OCI-LY1 (cell line): ENCODE measurements around the gene CRACR2B.

Source experiments
- H2AFZ ChIP-seq: fragments of 200-600 bp; sonication (generic), shearing (Covaris generic); 2 replicates; pipeline ENCODE4 v1.6.0; 2014; ENCODE audit warnings: antibody characterized with exemption, mild to moderate bottlenecking, low read length
- H3F3A ChIP-seq: fragments of 200-600 bp; sonication (generic), shearing (Covaris generic); 2 replicates; pipeline ENCODE4 v1.6.0; 2014; ENCODE audit warnings: mild to moderate bottlenecking, antibody characterized with exemption, low read length, moderate library complexity; ENCODE audit not compliant: insufficient read depth
- H3K27ac ChIP-seq: fragments of 200-600 bp; sonication (generic); 2 replicates; pipeline ENCODE4 v1.5.1; 2014; ENCODE audit warnings: low read length, mixed run types, mild to moderate bottlenecking, low read depth; ENCODE audit not compliant: poor library complexity, severe bottlenecking
- H3K27me3 ChIP-seq: fragments of 200-600 bp; sonication (generic); 2 replicates; pipeline ENCODE4 v1.6.0; 2014; ENCODE audit warnings: antibody characterized with exemption, mild to moderate bottlenecking, low read length, moderate library complexity; ENCODE audit not compliant: insufficient read depth
- H3K36me3 ChIP-seq: fragments of 200-600 bp; sonication (generic); 2 replicates; pipeline ENCODE4 v1.6.1; 2014; ENCODE audit warnings: mild to moderate bottlenecking, antibody characterized with exemption, low read length, moderate library complexity, mixed read lengths; ENCODE audit not compliant: insufficient read depth
- H3K4me1 ChIP-seq: fragments of 200-600 bp; sonication (generic); 2 replicates; pipeline ENCODE4 v1.5.1; 2014; ENCODE audit warnings: mild to moderate bottlenecking, low read length, moderate library complexity; ENCODE audit not compliant: insufficient read depth, severe bottlenecking
- H3K4me2 ChIP-seq: fragments of 200-600 bp; sonication (generic), shearing (Covaris generic); 2 replicates; pipeline ENCODE4 v1.6.1; 2014; ENCODE audit warnings: low read length
- H3K4me3 ChIP-seq: fragments of 200-600 bp; sonication (generic); 2 replicates; pipeline ENCODE4 v1.5.1; 2014; ENCODE audit warnings: low read length, low read depth, mild to moderate bottlenecking, mixed read lengths; ENCODE audit not compliant: poor library complexity, severe bottlenecking
- H3K79me2 ChIP-seq: fragments of 200-600 bp; shearing (Covaris generic); 2 replicates; pipeline ENCODE4 v1.6.1; 2016; ENCODE audit warnings: mixed run types, low read length, mixed read lengths; ENCODE audit not compliant: insufficient read depth
- H3K9ac ChIP-seq: fragments of 200-600 bp; sonication (generic), shearing (Covaris generic); 2 replicates; pipeline ENCODE4 v1.6.1; 2014; ENCODE audit warnings: mild to moderate bottlenecking, low read length, mixed read lengths
- H3K9me2 ChIP-seq: fragments of 200-600 bp; sonication (generic), shearing (Covaris generic); 2 replicates; pipeline ENCODE4 v1.6.1; 2014; ENCODE audit warnings: low read depth, mild to moderate bottlenecking, low read length, mixed read lengths
- H3K9me3 ChIP-seq: fragments of 200-600 bp; shearing (Covaris generic); 2 replicates; pipeline ENCODE4 v1.6.1; 2014; ENCODE audit warnings: low read length, mixed read lengths
- H4K20me1 ChIP-seq: fragments of 200-600 bp; sonication (generic), shearing (Covaris generic); 2 replicates; pipeline ENCODE4 v1.6.0; 2016; ENCODE audit warnings: mild to moderate bottlenecking, low read length; ENCODE audit not compliant: insufficient read depth
- EZH2 ChIP-seq: fragments of 200-600 bp; sonication (generic), shearing (Covaris generic); IDR thresholded peaks from 2 replicates; pipeline ENCODE4 v1.8.0; 2017; ENCODE audit warnings: borderline replicate concordance, mixed run types, mild to moderate bottlenecking, antibody characterized with exemption, low read length, moderate library complexity, mixed read lengths
- TF ChIP-seq, protein P1 (sequence below): fragments of 200-600 bp; sonication (generic), shearing (Covaris generic); IDR thresholded peaks from 2 replicates; pipeline ENCODE4 v1.5.1; 2017; ENCODE audit warnings: mild to moderate bottlenecking, antibody characterized with exemption, low read length, moderate library complexity, mixed read lengths

Gene CRACR2B

DNA sequence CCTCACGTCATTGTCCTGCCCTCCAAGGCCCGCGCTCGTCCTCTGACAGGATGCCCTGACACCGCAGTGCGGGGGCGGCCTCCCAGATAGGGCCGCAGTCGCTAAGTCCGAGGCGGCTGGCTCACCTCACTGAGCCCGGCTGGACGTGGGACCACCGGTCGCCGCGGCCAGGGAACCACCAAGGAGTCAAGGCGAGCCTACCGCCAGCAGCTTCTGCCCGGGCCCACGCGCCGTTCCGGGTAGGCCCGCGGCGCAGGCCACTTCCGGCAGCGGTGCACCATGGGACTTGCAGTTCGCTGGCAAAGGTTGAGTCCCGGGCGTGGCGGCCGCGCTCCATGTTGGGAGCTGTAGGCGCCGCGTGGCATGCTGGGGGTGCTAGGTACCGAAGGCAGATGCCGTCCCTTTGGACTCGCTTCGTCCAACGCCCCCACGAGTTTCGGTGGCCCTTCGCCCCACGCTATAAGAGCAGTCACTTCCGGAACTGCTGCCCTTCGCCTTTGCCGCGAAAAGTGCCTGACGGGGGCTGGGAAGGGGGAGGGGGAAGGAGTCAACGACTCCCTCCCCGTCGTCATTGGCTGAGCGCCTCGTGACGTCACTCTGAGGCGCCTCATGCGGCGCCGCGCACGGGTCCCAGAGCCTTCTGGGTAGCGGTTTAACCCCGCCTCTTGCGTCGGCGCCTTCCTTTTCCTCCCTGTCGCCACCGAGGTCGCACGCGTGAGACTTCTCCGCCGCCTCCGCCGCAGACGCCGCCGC lies 18.3 kb upstream of the CRACR2B start, which contains the start of gene RPLP2:
RPLP2 (plus strand) TSS at position 681 of the 753 bp plus-strand sequence. CDS start 268 bp downstream, outside the sequence.
- Histone ChIP-seq H3K9ac (peak within 1 kb of the TSS; percentile 91), H3K4me3 (peak within 1 kb of the TSS; percentile 83), H3F3A (no peaks in the 10 kb centered on the region; the same call in 1 of the 2 replicates), H3K27ac (peak within 1 kb of the TSS; percentile 89), H3K79me2 (peaks cover 15% of the 10 kb centered on the region), H2AFZ (no peak within 1 kb of the TSS), H3K36me3 (peaks cover 41% of the 10 kb centered on the region), H3K9me3 (no peaks in the 10 kb centered on the region), H3K4me1 (peaks cover 45% of the 10 kb centered on the region), H3K4me2 (peak within 1 kb of the TSS; percentile 88), H4K20me1 (no peaks in the 10 kb centered on the region), H3K9me2 (no peaks in the 10 kb centered on the region), H3K27me3 (no peaks in the 10 kb centered on the region)
- TF ChIP-seq EZH2: no peak
- TF ChIP-seq, protein P1, sequence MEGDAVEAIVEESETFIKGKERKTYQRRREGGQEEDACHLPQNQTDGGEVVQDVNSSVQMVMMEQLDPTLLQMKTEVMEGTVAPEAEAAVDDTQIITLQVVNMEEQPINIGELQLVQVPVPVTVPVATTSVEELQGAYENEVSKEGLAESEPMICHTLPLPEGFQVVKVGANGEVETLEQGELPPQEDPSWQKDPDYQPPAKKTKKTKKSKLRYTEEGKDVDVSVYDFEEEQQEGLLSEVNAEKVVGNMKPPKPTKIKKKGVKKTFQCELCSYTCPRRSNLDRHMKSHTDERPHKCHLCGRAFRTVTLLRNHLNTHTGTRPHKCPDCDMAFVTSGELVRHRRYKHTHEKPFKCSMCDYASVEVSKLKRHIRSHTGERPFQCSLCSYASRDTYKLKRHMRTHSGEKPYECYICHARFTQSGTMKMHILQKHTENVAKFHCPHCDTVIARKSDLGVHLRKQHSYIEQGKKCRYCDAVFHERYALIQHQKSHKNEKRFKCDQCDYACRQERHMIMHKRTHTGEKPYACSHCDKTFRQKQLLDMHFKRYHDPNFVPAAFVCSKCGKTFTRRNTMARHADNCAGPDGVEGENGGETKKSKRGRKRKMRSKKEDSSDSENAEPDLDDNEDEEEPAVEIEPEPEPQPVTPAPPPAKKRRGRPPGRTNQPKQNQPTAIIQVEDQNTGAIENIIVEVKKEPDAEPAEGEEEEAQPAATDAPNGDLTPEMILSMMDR: no peak

DNA sequence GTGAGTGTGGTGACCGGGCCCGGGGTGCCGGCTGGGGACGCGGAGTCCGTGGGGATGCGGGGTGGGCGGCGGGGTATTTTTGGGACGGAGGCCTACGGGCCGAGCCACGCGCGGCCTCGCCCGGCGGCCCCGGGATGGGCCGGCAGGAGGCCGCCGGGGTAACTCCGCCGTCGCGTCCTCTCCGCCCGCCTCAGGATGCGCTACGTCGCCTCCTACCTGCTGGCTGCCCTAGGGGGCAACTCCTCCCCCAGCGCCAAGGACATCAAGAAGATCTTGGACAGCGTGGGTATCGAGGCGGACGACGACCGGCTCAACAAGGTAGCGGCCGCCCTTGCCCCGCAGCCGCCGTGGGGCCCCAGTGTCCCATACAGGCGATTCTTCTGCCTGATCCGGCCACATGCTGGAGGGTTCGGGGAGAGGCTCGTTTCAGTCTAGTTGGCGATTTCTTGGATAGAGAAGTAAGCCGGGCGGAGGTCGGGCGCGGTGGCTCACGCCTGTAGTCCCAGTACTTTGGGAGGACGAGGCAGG lies 17.6 kb upstream of the CRACR2B start:
- H2AFZ ChIP-seq: no peak overlapping the region
- peak overlapping the region; percentile 91 for H3K9ac ChIP-seq
- TF ChIP-seq, protein P1: no peak
- no peak for TF ChIP-seq EZH2
- peak overlapping the region; percentile 88 for H3K4me2 ChIP-seq
- no peaks in the 10 kb centered on the region; the same call in 1 of the 2 replicates for H3F3A ChIP-seq
- peak overlapping the region; percentile 59 for H3K27ac ChIP-seq
- no peaks in the 10 kb centered on the region for H3K27me3 ChIP-seq
- H3K9me2 ChIP-seq: no peaks in the 10 kb centered on the region
- no peaks in the 10 kb centered on the region for H4K20me1 ChIP-seq
- H3K4me1 ChIP-seq: peaks cover 41% of the 10 kb centered on the region
- peaks cover 15% of the 10 kb centered on the region for H3K79me2 ChIP-seq
- H3K4me3 ChIP-seq: peak overlapping the region; percentile 83
- peaks cover 45% of the 10 kb centered on the region for H3K36me3 ChIP-seq
- no peaks in the 10 kb centered on the region for H3K9me3 ChIP-seq

DNA sequence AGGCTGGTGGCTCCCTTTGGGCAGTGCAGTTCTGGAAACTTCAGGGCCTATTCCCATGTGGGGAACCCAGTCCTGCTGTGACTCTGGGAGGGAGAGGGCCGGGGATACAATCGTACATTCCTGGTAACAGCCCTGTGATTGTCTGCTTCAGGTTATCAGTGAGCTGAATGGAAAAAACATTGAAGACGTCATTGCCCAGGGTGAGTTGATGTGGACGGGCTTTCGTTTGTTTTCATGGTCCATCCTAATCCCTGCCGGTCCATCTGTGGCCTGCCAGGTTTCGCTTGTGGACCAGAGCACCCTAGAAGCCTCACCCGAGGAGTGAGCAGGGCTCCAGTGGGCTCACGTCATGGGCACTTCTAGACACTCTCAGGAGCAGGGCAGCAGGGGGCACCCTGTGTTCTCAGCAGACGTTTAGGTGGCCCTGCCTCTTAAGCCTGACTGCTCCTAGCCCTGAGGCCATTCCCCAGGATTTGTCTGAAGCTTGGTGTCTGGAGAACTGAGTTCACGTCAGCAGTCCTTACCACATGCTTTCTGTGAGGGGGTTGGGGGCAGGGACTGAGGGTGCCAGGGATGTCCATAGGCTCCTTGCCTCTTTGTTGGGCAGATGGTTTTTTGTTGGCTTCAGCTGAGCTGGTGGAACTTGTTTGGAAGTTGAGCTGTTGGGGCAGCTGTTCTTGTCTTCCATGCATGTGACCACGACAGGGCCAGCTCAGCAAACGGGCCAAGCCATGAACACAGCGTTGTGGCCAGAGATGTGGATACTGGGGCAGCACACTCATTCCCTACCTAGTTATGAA lies 16.1 kb upstream of the CRACR2B start:
- no peak for TF ChIP-seq EZH2
- TF ChIP-seq, protein P1: peak; percentile 14; the same call in 1 of the 2 replicates
- no peaks in the 10 kb centered on the region for H3K27me3 ChIP-seq
- H3K9me2 ChIP-seq: no peaks in the 10 kb centered on the region
- no peak overlapping the region for H2AFZ ChIP-seq
- no peaks in the 10 kb centered on the region for H4K20me1 ChIP-seq
- H3K9ac ChIP-seq: peak overlapping the region; percentile 91
- H3K36me3 ChIP-seq: peaks cover 57% of the 10 kb centered on the region
- peak overlapping the region; percentile 59 for H3K27ac ChIP-seq
- H3K79me2 ChIP-seq: peaks cover 15% of the 10 kb centered on the region
- no peaks in the 10 kb centered on the region for H3K9me3 ChIP-seq
- H3K4me3 ChIP-seq: peak overlapping the region; percentile 83
- peaks cover 30% of the 10 kb centered on the region for H3K4me1 ChIP-seq
- H3F3A ChIP-seq: no peaks in the 10 kb centered on the region; the same call in 1 of the 2 replicates
- peak overlapping the region; percentile 88 for H3K4me2 ChIP-seq
